Vagina (tissue), 2 donors: Measurements from ENCODE around the gene PSAPL1.

Source experiments
- POLR2AphosphoS5 ChIP-seq, 2 donors: sonication (generic); formaldehyde crosslinking; IDR thresholded peaks; one replicate each; pipeline ENCODE4 v1.9.0; 2017; ENCODE audit warnings: antibody characterized with exemption in 2 of 2, mild to moderate bottlenecking in 2 of 2, low read depth in 1 of 2; ENCODE audit not compliant: insufficient read depth in 1 of 2
- TF ChIP-seq, protein P1 (sequence below), 3 experiments: fragments of 450-650 bp in 2 of 3; fragments of 200-600 bp in 1 of 3; sonication (generic) in 1 of 3; IDR thresholded peaks; one replicate each; pipeline ENCODE4 v1.5.1; 2017 to 2019; ENCODE audit warnings: antibody characterized with exemption in 3 of 3, mild to moderate bottlenecking in 2 of 3, moderate library complexity in 2 of 3

- TF ChIP-seq, protein P1, sequence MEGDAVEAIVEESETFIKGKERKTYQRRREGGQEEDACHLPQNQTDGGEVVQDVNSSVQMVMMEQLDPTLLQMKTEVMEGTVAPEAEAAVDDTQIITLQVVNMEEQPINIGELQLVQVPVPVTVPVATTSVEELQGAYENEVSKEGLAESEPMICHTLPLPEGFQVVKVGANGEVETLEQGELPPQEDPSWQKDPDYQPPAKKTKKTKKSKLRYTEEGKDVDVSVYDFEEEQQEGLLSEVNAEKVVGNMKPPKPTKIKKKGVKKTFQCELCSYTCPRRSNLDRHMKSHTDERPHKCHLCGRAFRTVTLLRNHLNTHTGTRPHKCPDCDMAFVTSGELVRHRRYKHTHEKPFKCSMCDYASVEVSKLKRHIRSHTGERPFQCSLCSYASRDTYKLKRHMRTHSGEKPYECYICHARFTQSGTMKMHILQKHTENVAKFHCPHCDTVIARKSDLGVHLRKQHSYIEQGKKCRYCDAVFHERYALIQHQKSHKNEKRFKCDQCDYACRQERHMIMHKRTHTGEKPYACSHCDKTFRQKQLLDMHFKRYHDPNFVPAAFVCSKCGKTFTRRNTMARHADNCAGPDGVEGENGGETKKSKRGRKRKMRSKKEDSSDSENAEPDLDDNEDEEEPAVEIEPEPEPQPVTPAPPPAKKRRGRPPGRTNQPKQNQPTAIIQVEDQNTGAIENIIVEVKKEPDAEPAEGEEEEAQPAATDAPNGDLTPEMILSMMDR (IDR thresholded peaks at IDR 0.05): no peak
- TF ChIP-seq POLR2AphosphoS5 (IDR thresholded peaks at IDR 0.05; ENCODE audit: insufficient read depth in 1 of 2, low read depth in 1 of 2): no peak
Observed at GRCh38 chr4:7477695-7478094, 43.0 kb upstream of the PSAPL1 start.
